ENCODE measurements around the gene CAMK1D. TPM values are rescaled to one million over a fixed set of nuclear protein-coding genes. Genes with fewer than 3 reads are reported as not detected.
"Not testable (repeated sequence)": the region's sequence is repeated elsewhere in the genome, so short reads cannot be mapped to it uniquely, and the experiment has no call there.

Gene CAMK1D
- total RNA-seq, 1 donor from 2014 or later = 3.1 TPM

DNA sequence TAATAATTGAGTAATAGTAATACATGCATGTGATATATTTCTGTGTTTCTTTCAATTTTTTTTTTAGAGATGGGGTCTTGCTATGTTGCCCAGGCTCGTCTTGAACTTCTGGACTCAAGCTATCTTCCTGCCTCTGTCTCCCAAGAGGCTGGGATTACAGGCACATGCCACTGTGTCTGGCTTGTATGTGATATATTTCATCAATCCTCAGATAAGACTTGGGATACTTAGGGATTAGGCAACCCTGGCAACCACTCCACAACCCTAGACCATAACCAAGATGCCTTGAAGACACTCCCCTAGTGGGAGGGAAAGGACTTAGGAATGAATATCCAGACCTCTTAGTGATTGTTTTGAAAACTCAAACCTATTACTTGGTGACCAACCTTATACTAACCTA is 497.4 kb downstream of the CAMK1D start:
- DNase-seq (ENCODE audit: low spot score) = peak; percentile 63

DNA sequence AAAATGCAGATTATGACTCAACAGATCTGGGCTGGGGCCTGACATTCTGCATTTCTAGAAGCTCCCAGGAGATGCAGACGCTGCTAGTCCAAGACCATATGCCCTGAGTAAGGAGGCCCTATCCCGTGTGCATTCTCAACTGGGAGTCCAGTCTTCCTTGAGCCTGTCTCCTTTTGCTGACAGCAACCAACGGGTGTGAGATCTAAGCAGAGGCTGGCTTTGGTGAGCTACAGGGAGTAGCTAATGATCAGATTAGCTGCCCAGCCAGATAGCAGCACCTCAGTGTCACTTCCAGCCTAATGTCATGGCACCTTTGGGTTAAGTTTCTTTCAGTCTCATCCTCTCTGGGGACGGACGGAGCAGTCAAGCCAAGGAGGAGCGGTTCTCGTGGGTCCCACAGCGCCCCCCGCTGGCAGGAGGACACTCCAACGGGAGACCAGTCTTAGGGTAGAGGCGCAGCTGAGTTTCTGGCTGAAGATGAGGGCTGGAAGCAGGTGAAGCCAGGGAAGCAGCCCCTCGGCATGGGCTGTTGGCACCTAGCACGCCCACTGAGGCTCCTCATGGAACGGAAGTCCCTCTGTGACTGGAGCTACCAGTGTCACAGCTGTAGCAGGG is 498.1 kb downstream of the CAMK1D start:
- no peak for DNase-seq (ENCODE audit: low spot score)

DNA sequence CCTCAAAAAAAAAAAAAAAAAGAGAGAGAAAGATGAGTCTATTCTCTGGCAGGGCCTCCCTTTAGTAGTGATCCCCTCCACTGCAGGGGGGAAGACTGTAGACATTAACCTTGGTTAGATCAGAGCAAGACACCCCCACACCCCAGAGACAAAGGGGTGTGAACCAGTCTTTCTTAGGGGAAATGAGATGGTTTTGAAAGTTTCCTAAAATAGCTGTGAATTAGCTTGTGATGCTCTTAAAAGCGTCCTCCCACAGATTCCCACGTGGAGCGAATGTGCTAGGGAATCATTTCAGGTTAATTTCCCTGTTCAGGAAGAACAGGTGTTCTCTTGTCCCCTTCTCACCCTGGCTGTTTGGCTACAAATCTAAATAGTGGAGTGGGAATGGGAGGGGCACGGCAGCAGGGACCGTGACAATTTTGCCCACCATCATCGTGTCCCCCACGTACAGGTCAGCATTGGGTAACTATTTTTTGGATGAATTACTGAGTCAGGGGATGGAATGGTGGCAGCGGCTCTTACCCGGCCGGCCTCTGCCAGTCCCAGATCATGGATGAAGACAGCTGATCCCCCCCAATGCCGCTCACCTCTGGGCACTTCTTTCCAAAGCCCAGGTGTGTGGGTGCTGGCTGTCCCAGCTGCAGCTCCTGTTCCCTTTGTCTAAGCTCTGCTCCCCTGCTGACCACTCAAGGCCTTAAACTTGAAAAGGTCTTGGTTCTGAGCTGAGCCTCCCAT is 499.3 kb downstream of the CAMK1D start:
- no peak for DNase-seq (ENCODE audit: low spot score)

DNA sequence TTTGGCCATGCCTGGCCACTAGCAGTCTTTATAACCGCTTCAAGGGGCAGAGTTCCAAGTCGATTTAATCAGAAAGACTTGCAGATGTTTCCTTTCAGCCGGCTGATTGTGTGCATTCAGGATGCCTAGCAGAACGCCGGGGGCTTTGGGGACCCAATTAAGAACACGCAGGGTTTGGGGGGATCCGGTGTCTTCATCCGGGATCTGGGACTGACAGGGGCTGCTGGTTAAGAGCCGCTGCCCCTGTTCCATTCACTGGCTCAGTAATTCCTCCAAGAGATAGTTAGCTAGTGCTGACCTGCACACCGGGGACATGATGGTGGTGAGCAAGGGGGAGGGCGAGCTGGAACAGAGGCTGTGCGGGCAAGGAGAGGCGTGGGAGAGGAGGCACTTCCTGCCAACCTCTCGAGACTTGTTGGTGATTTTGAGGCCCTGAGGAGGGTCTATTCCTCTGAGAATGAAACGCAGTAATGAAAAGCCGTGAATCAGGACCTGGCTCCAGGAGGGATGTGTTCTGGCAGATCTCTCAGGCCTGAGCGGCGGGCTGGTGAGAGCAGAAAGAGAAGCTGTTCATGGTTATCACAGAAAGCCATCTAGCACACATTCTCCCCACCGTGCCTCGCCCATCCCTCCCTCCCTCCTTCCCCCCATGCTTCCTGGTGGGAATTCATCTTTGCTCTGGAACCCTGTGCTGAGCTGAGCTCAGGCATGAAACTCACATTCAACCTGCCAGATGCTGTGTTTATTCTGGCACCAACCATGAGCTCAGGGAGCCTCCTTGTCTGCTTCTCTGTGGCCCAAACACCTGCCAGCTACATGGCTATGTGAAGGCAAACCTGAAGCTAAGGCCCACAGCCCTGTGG is 500.2 kb downstream of the CAMK1D start:
- peak; percentile 76 for DNase-seq (ENCODE audit: low spot score)

DNA sequence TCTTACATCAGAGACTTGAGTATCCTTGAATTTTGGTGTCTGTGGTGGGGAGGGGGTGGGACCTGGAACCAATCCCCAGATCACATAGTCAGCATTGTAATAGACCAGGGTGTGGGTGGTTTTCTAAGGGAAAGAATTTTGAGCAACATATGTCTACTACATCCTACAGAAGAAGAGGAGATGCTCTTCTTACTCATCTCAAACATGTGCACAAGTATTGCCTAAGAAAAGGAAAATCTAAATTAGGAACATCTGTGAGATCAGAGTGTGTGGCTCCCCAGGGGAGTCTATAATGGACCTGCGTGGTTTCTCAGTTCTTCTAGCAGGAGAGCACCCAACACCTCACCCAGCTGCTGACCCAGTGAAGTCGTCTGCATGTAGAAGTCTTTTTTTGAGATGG is 503.3 kb downstream of the CAMK1D start:
- no peak for DNase-seq (ENCODE audit: low spot score)

DNA sequence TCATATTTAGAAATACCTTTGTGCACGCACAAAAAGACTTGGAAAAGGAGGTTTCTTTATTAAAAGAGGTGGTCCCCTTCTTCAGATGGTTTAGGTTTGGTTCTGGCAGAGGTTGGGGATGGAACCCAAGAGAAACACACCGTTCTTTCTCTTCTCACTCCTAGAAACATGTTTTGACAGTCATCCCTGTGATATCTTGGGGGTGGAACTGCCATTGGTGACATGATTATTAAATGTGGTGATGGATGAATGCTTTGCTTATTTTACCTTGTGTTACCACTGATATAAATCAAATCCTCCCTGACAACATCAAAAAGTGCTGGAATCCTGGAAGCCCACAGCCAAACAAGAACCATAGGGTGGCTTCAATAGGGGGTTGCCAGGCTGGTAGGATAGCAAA is 505.6 kb downstream of the CAMK1D start:
- no peak for DNase-seq (ENCODE audit: low spot score)

DNA sequence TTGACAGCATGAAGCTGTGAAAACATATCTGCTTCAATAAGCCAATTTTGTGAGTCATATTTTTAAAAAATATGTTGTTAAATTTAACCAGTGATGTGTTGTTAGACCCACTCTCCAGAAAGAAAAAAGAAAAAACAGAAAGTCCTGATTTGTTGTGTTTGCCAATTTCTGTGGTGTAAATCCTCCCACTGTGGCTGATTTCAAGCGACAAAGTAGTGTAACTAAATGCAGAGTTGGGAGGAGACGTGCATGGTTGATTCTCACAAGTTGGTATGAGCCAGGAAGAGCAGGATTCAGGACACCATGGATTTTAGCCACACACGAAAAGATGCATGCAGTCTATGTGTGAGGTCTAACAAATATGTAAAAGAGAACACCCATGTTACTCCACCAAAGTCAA is 513.1 kb downstream of the CAMK1D start:
- DNase-seq (ENCODE audit: low spot score) = no peak

DNA sequence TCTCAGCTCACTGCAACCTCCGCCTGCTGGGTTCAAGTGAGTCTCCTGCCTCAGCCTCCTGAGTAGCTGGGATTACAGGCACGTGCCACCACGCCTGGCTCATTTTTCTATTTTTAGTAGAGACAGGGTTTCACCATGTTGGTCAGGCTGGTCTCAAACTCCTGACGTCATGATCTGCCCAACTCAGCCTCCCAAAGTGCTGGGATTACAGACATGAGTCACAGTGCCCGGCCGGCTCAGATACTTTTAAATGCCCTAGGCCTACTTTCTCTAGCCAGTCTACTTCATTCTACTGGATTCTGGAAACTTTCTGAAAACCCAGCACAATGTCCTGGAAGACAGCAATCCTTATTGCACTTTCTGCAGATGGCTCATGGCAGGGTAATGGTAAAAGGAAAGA is 516.2 kb downstream of the CAMK1D start:
- DNase-seq (ENCODE audit: low spot score) = not testable (repeated sequence)

DNA sequence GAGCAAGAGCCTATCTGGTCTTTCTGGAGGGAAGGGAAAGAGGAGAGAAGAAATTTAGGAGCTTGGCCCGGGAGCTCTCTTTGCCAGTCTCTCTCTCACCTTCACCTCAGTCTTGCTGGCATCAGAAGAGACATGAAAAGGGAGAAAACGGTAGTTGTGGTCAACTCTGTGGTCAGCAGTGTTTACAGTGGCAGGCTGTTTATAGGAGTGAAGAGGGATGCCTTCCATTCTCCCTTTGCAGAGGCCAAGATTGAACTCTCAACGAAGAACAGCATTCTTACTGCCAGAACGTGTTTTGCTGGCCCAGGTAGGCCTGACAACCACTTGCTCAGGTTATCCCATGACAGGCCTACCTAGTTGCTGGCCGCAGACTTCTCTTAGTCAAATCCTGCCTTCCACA is 518.9 kb downstream of the CAMK1D start:
- no peak for DNase-seq (ENCODE audit: low spot score)

DNA sequence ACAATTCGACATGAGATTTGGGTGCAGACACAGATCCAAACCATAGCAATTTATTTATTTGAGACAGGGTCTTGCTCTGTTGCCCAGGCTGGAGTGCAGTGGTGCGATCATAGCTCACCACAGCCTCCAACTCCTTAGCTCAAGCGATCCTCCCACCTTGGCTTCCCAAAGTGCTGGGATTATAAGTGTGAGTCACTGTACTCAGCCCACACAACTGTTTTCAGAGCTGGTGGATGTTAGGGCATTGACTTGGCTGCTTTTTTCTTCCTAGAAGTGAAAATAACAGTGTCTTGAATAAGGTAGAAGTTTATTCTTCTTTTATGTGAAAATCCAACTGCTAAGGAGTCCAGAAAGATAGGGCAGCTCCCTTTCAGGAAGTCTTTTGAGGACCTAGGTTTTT is 520.1 kb downstream of the CAMK1D start:
- DNase-seq (ENCODE audit: low spot score) = no peak

DNA sequence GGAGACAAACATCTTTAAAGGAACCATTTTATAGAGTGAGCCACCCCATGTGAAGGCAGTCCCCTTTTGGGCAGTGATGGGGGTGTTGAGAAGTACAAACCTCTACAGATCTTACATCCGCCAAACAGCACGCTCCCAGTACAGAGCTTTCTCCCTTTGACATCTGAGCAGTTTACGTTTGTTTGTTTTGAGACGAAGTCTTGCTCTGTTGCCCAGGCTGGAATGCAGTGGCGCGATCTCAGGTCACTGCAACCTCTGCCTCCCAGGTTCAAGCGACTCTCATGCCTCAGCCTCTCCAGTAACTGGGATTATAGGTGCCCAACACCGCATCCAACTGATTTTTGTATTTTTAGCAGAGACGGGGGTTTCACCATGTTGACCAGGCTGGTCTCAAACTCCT is 523.2 kb downstream of the CAMK1D start:
- no peak for DNase-seq (ENCODE audit: low spot score)

DNA sequence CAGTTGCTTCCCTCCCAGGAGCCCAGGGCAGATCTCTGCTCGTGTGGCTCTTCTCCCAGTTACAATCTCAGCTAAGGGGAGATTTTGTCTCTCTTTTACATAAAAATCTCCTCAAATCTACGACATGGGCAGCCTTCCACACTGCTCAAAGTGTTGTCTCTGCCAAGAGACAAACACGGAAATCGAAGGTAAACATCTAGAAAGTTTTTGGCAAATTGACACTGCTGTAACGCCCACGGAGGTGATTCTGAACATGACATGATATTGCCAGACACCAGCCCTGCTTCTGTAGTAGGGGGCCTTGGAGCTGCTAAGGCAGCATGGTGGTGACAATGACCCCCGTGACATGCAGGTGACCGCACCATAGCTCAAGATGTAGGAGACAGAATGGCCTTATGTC is 523.8 kb downstream of the CAMK1D start:
- DNase-seq (ENCODE audit: low spot score) = no peak

DNA sequence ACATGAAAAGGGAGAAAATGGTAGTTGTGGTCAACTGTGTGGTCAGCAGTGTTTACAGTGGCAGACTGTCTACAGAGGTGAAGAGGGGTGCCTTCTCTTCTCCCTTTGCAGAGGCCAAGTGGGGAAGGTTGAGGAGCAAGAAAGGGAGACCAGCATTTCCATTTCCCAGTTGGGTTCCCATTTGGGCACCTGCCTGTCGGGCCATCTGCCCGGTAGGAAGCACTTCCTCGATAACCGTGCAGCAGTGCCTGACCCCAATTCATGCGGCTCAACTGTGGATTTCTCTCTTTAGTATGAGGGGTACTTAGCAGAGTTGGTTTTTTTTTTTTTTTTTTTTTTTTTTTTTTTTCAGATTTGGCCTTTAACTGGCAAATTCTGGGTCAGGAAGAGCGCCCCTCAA is 525.2 kb downstream of the CAMK1D start:
- DNase-seq (ENCODE audit: low spot score) = no peak

DNA sequence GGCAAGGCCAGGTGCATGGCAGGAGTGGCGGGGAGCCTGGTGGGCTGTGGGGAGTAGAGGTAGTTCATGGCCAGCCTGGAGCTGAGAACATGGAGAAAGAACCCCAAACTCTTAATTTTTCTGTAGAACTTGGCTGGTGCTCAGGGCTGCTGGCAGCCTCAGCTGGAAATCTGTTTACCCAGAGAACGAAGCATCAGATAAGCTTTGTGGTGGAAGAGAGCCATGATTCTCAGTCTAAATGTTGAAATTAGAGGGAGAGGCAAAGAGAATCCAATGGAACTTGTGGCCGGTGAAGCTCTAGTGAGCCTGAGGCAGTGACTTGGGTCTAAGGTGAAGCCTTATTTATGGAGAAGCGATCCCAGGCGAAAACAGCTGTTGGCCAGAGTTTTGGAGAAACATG is 525.8 kb downstream of the CAMK1D start:
- peak; percentile 26 for DNase-seq (ENCODE audit: low spot score)

DNA sequence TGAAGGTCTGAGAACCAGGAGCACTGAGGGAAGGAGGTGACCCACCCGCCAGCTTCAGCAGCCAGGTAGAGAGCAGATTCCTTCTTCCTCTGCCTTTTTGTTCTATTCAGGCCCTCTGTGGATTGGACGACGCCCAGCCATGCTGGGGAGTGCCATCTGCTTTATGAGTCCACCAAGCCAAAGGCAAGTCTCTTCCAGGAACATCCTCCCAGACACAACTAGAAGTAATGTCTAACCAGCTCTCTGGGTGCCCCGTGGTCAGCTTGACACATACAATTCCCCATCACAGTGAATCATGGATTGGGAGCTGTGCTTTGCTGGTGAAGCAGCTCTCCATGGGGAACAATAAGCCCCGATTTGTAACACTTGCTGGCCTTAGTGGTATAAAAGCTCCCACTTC is 526.9 kb downstream of the CAMK1D start:
- DNase-seq (ENCODE audit: low spot score) = no peak

DNA sequence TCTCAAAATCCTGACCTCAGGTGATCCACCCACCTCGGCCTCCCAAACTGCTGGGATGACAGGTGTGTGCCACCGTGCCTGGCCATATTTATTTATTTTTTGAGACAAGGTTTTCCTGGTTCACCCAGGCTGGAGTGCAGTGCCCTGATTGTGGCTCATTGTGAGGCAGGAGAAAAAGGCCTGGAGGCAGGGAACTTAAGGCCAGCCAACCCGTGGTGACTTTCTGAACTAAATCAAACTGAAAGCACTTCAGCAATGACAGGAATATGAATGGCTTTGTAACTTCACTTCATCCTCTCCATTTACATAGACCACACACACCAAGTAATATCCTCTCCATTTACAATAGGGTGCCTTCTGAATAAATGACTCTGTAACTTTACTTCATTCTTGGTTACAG is 527.8 kb downstream of the CAMK1D start:
- DNase-seq (ENCODE audit: low spot score) = no peak

DNA sequence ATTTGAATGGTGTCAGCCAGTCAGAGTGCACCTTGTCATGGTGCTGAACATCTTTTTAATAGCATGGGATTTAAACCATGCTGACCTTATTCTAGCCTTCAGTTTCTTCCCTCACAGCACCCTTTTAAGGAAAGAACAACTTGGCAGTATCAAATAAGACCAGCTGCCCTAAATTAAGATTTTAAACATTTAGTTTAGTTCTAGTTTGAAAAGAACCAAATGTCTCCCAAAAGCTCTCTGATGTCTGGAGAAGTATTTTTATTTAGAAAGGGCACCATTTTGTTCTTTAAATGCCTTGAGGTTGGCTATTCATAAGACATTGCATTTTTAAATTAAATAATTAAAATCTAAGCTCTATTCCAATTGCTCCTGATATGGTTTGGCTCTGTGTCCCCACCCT is 531.1 kb downstream of the CAMK1D start:
- DNase-seq (ENCODE audit: low spot score) = no peak

DNA sequence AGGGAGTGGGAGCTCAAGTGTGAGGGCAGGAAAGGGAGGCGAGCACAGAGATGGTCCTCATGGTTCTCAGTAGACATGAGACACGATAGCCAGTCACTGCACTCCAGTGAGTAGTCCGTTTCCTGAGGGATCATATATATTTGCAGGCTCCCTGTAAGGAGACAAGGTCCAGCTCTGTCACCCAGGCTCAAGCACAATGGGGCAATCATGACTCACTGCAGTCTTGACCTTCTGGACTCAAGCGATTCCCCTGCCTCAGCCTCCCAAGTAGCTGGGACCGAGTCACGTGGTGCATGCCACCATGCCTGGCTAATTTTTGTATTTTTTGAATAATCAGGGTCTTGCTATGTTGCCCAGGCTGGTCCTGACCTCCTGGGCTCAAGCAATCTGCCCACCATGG is 535.5 kb downstream of the CAMK1D start:
- DNase-seq (ENCODE audit: low spot score) = no peak
